NOMO-1 treated with DMSO at 0.1 percent for 48 hours (cell line): ENCODE measurements around the gene HOXB8.

Experiments used
- DNase-seq: peaks from one replicate; lab custom pipeline; 2025; ENCODE audit not compliant: unreplicated experiment; lab: John Stamatoyannopoulos, UW

The HOXB8 gene

GRCh38 chr17:48610282-48611211, 4.5 kb downstream of the HOXB8 start, which contains the start of gene HOXB7:
TSS of gene HOXB7 (minus strand) at chr17:48611017. CDS start at chr17:48610918, 99 bp downstream.
- DNase-seq: peak; percentile 12

- DNase-seq: no peak
Observed at GRCh38 chr17:48609759-48610281, 5.3 kb downstream of the HOXB8 start.

DNA sequence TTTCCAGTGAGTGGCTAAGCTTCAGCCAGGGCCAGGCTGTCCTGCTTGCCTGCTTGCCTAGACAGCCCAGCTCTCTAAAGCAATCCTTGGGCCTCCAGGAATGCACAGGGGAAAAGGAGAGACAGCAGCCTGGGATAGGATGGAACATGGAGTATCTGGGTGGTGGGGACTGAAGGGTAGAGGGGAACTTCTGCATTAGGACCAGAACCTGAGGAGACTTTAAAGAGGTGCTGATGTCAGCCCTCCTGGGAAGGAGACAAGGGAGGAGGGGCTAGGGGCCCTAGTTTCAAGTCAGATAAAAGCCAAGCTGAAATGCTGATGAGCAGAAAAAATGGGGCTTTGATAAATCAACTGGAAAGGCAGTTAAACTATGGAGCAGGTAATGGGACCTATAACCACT, 6.1 kb downstream of the HOXB8 start:
- DNase-seq: no peak

DNA sequence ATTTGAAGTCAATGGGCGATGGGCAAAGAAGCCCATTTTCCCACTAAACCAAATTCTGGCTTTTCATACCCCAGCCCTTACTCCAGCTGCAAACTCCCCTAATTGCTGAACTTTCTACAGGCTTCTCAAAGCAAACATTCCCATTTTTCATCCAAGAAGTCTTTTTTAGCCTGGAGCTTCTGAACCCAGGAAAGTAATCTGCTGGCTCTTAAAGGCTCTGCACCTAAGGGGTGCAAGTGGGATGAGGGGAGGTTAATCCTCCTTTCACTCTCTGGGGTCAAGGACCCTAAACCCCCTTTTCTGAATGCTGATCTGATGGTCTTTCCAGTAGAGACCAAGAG, 6.6 kb downstream of the HOXB8 start:
- no peak for DNase-seq

DNA sequence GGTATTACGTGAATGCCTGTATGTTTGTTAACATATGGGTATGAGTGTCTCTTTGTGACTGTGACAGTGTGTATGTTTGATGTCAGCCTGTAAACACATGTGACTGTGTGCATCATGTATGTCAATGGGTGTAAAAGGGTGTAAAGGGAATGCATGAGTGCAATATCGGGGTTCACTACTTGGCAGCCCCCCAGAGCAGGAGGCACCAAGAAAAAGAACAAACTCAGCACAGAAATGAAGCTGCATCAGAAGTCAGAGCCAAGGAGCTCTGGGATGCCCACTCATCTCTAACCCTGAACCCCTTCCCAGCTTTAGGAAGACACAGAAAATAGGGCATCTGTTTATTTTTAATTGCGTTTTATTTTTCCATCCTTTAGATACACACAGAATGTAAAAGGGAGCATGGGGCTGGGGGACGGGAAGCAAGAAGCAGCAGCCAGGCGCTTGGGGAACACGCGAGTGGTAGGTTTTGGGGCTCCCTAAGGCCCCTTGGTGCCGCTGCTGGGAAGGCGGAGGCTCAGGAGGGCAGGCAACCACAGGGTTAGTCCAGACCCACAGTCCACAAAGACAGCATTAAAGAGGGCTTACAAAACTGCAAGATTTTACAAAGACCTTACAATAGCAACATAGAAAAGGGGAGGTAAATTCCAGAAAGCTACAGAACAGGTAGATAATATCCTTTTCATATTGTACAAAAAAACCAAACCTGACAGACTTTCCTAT, 8.0 kb downstream of the HOXB8 start:
- no peak for DNase-seq

- no peak for DNase-seq
Observed at GRCh38 chr17:48605991-48606891, 8.9 kb downstream of the HOXB8 start.

DNA sequence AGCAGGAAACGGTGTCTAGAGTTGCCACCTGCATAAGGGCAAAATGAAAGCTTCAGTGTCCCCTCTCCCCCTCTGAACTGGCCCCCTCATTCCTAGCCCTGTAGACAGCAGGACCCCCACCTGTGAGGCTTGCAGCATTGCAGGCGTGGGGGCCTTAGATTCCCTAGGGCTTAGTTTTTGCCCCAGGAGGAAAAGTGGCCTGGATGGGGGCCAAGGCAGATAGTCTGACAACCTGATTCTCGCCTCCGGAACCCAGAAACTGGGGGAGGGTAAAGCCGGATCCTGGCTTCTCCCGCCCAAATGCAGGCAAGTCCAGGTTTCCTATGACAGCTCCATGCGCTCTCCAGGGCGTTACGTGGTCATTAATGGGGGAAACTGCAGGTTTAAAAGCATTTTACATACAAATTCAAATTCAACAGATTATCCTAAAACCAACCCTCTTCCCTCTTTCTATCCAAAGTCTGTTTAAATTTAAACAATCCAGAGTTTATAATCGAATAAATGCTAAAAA, 9.6 kb downstream of the HOXB8 start:
- DNase-seq: no peak

DNA sequence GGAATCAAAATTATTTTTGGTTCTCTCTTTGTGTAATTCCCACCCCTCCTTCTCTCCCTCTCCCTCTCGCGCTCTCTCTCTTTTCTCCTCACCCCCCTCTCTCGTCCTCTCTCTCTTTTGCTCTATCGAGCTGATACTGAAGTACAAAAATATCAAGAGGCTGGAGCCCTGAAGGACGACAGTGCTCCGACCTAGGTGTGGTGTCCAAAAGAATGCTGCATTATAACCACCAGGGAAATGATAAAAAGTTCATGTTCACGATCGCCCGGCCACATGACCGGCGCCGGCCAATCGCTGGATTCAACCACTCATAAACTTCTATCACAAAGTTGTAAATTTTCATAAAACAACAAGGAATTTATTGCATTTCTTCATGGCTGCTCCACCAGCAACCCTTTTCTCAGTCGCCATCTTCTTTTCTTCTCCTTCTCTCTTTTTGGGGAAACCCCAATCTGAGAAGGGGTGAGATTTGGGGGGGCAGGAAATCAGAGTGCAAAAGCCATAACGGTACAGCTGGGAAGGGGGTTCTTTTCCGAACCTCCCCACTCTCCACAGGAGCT, 10.2 kb downstream of the HOXB8 start, which contains the start of gene HOXB6:
HOXB6 (minus strand) TSS at position 217 of the 560 bp plus-strand sequence. CDS start 6,836 bp downstream, outside the sequence.
- DNase-seq: no peak

GRCh38 chr17:48603959-48604769, 10.9 kb downstream of the HOXB8 start:
- DNase-seq: no peak

GRCh38 chr17:48601539-48602425, 13.3 kb downstream of the HOXB8 start:
- DNase-seq: no peak

DNA sequence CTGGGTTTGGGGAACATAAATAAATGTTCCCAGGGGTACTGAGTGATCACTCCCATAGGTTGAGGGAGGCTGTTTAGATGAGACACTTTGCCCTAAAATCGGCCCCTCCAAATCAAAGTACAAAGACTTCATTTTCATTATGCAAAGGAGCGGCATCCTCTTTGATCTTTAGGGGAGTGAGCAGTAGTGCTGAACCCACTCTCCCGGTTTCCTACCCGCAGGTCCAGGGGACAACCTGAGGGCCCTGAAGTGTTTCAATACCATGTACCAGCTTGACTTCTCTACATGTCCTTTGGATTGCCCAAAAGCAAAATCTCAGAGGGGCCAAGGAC, 13.9 kb downstream of the HOXB8 start:
- no peak for DNase-seq

DNA sequence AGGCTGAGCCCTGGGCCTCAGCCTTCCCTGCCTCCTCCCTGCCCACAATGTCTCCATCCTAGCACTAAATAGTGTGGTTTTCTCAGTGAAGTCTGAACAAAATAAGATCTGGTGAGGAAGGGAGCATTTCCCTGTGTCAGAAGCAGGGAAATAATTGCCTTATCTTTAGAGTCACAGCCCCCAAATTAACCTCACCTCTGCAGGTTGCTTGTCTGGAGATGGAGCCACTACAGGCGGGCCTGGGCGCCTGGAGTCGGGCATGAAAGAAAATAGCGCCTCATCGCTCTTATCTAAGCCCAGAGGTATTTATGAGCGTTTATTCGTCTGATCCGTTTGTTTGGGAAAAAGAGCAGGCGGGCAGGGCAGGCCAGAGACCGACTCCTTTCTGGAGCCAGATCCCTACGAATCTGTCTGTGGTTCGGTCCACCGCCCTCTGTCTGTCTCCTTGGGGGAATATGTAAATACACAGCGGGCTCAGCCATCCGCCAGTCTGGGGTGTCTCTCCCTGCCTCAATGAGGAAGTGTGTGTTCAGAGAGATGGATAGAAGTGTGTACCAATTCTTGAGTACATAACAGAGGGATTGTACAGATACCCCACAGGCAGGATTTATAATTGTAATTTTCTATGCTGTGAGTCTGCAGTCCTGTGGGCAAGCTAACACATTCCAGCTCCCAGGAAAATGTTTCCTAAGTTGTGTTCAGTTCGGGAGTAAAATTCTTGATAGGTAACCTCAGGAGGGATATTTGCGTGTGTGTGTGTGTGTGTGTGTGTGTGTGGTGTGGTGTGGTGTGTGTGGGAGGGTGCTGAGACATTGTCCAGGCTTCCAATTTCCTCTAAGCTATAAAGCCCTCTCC, 14.6 kb downstream of the HOXB8 start:
- peak; percentile 24 for DNase-seq

- DNase-seq: no peak
Observed at GRCh38 chr17:48599354-48599753, 15.7 kb downstream of the HOXB8 start.

- DNase-seq: no peak
Observed at GRCh38 chr17:48598736-48599135, 16.4 kb downstream of the HOXB8 start.

- DNase-seq: peak; percentile 54
Observed at GRCh38 chr17:48597778-48598631, 17.1 kb downstream of the HOXB8 start.

DNA sequence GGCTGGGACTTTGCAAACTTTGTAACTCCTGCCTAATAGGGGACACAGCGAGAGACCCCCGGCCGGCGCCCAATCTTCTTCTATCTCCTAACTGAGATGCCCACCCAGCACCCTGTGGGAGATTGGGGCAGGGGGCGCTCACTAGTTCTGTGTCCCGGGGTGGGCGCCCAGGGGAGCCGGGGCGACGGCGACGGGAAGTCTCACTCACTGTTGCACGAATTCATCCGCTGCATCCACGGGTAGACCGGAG, 17.6 kb downstream of the HOXB8 start:
- no peak for DNase-seq
